Suprapubic skin (tissue), 4 donors: ENCODE results near the gene UXS1. TPM values are rescaled to one million over a fixed set of nuclear protein-coding genes. Genes with fewer than 3 reads are reported as not detected.
A peak's percentile ranks its signal among the peaks of the same experiment; 100 is the strongest.

Experiments used
- DNase-seq, 2 donors: peaks; one replicate each; pipeline ENCODE4 v3.0.0-alpha.2; 2019; ENCODE audit warnings: low spot score in 2 of 2
- H3K27ac ChIP-seq: fragments of 200-600 bp; sonication (generic); one replicate; pipeline ENCODE4 v1.5.1; 2019
- H3K27me3 ChIP-seq: fragments of 200-600 bp; sonication (generic); one replicate; pipeline ENCODE4 v1.5.1; 2019
- H3K36me3 ChIP-seq: fragments of 200-600 bp; sonication (generic); one replicate; pipeline ENCODE4 v1.5.1; 2019
- H3K4me1 ChIP-seq: fragments of 200-600 bp; sonication (generic); one replicate; pipeline ENCODE4 v1.5.1; 2019
- H3K4me3 ChIP-seq: fragments of 200-600 bp; sonication (generic); one replicate; pipeline ENCODE4 v1.5.1; 2019; ENCODE audit warnings: mild to moderate bottlenecking
- H3K9me3 ChIP-seq: fragments of 200-600 bp; sonication (generic); one replicate; pipeline ENCODE4 v1.5.1; 2019
- CTCF ChIP-seq, 2 donors: fragments of 200-600 bp in 1 of 2; fragments of 450-650 bp in 1 of 2; sonication (generic) in 1 of 2; IDR thresholded peaks; one replicate each; pipeline ENCODE4 v1.5.1; 2016 to 2019; ENCODE audit warnings: antibody characterized with exemption in 2 of 2, mild to moderate bottlenecking in 1 of 2, moderate library complexity in 1 of 2
- EP300 ChIP-seq: sonication (generic); formaldehyde crosslinking; IDR thresholded peaks from one replicate; pipeline ENCODE4 v1.6.1; 2017; ENCODE audit warnings: antibody characterized with exemption
- POLR2A ChIP-seq, 2 donors: fragments of 450-650 bp; IDR thresholded peaks; one replicate each; pipeline ENCODE4 v1.6.1; 2017; ENCODE audit warnings: antibody characterized with exemption in 2 of 2, mild to moderate bottlenecking in 2 of 2, moderate library complexity in 2 of 2
- POLR2AphosphoS5 ChIP-seq, 3 donors: sonication (generic); formaldehyde crosslinking; IDR thresholded peaks; one replicate each; pipeline ENCODE4 v1.6.1; 2017; ENCODE audit warnings: antibody characterized with exemption in 3 of 3
- WGBS: methylation state at CpG from one replicate; pipeline ENCODE4 v1.1.5; 2018; 5-methylcytosine and 5-hydroxymethylcytosine counted together
- total RNA-seq, 4 donors: library from RNA; depleted of rRNA; stranded (reverse); fragments of >200 nt; gene quantifications; one replicate each; pipeline ENCODE4 v1.1.0, GENCODE V29; 2016

The UXS1 gene
- total RNA-seq, 4 donors from 2014 or later: 24.6 to 73.3 (median 58.7) TPM

- DNase-seq: no peak
- TF ChIP-seq EP300 (no peak), POLR2A (IDR thresholded peaks at IDR 0.05) (no peak), CTCF (IDR thresholded peaks at IDR 0.05) (no peak), POLR2AphosphoS5 (IDR thresholded peaks at IDR 0.05) (no peak)
- no peak overlapping the region for H3K27ac ChIP-seq
- H3K27me3 ChIP-seq: no peaks in the 10 kb centered on the region
- H3K4me3 ChIP-seq: no peak overlapping the region
- H3K36me3 ChIP-seq: peaks cover 3% of the 10 kb centered on the region
- H3K9me3 ChIP-seq: no peaks in the 10 kb centered on the region
- no peaks in the 10 kb centered on the region for H3K4me1 ChIP-seq
- 98% methylated on average over 4 of the region's 4 CpGs for WGBS
Measured at GRCh38 chr2:106090916-106091618, 103.0 kb downstream of the UXS1 start.

- H3K9me3 ChIP-seq: no peaks in the 10 kb centered on the region
- no peaks in the 10 kb centered on the region for H3K36me3 ChIP-seq
- no peak overlapping the region for H3K27ac ChIP-seq
- no peak overlapping the region for H3K4me3 ChIP-seq
- H3K4me1 ChIP-seq: no peaks in the 10 kb centered on the region
- TF ChIP-seq CTCF (IDR thresholded peaks at IDR 0.05) (no peak), POLR2AphosphoS5 (IDR thresholded peaks at IDR 0.05) (no peak), EP300 (no peak)
- DNase-seq: no peak
- no peaks in the 10 kb centered on the region for H3K27me3 ChIP-seq
- 57% methylated on average over 1 of the region's 1 CpG for WGBS
Measured at GRCh38 chr2:106089611-106090010, 104.5 kb downstream of the UXS1 start.

GRCh38 chr2:106085181-106085940, 108.7 kb downstream of the UXS1 start:
- no peak overlapping the region for H3K27ac ChIP-seq
- no peaks in the 10 kb centered on the region for H3K27me3 ChIP-seq
- no peak for DNase-seq
- WGBS: 45% methylated on average over 9 of the region's 9 CpGs
- TF ChIP-seq CTCF (IDR thresholded peaks at IDR 0.05): peak in 1 of 2 donors; percentile 23
- no peak for TF ChIP-seq EP300
- no peaks in the 10 kb centered on the region for H3K9me3 ChIP-seq
- H3K4me1 ChIP-seq: no peaks in the 10 kb centered on the region
- no peak overlapping the region for H3K4me3 ChIP-seq
- H3K36me3 ChIP-seq: no peaks in the 10 kb centered on the region

- H3K27me3 ChIP-seq: no peaks in the 10 kb centered on the region
- no peak overlapping the region for H3K4me3 ChIP-seq
- WGBS: 65% methylated on average over 6 of the region's 6 CpGs
- TF ChIP-seq POLR2A (IDR thresholded peaks at IDR 0.05): no peak
- no peak for TF ChIP-seq EP300
- no peak for TF ChIP-seq POLR2AphosphoS5 (IDR thresholded peaks at IDR 0.05)
- TF ChIP-seq CTCF (IDR thresholded peaks at IDR 0.05): no peak
- no peaks in the 10 kb centered on the region for H3K36me3 ChIP-seq
- H3K9me3 ChIP-seq: no peaks in the 10 kb centered on the region
- no peak overlapping the region for H3K27ac ChIP-seq
- DNase-seq: no peak
- H3K4me1 ChIP-seq: no peaks in the 10 kb centered on the region
Measured at GRCh38 chr2:106080959-106081358, 113.1 kb downstream of the UXS1 start.

- H3K36me3 ChIP-seq: no peaks in the 10 kb centered on the region
- no peak overlapping the region for H3K4me3 ChIP-seq
- DNase-seq: no peak
- no peaks in the 10 kb centered on the region for H3K27me3 ChIP-seq
- 82% methylated on average over 5 of the region's 5 CpGs for WGBS
- no peak for TF ChIP-seq POLR2AphosphoS5 (IDR thresholded peaks at IDR 0.05)
- no peak for TF ChIP-seq EP300
- no peak for TF ChIP-seq POLR2A (IDR thresholded peaks at IDR 0.05)
- no peak for TF ChIP-seq CTCF (IDR thresholded peaks at IDR 0.05)
- no peaks in the 10 kb centered on the region for H3K9me3 ChIP-seq
- no peaks in the 10 kb centered on the region for H3K4me1 ChIP-seq
- H3K27ac ChIP-seq: no peak overlapping the region
Measured at GRCh38 chr2:106078096-106078495, 116.0 kb downstream of the UXS1 start.
